NCI-H146 treated with DMSO at 0.1 percent for 48 hours (cell line): Measurements from ENCODE around the gene RPL28.

Source experiments
- DNase-seq: peaks from one replicate; lab custom pipeline; 2025; ENCODE audit not compliant: unreplicated experiment; lab: John Stamatoyannopoulos, UW

Gene RPL28

DNA sequence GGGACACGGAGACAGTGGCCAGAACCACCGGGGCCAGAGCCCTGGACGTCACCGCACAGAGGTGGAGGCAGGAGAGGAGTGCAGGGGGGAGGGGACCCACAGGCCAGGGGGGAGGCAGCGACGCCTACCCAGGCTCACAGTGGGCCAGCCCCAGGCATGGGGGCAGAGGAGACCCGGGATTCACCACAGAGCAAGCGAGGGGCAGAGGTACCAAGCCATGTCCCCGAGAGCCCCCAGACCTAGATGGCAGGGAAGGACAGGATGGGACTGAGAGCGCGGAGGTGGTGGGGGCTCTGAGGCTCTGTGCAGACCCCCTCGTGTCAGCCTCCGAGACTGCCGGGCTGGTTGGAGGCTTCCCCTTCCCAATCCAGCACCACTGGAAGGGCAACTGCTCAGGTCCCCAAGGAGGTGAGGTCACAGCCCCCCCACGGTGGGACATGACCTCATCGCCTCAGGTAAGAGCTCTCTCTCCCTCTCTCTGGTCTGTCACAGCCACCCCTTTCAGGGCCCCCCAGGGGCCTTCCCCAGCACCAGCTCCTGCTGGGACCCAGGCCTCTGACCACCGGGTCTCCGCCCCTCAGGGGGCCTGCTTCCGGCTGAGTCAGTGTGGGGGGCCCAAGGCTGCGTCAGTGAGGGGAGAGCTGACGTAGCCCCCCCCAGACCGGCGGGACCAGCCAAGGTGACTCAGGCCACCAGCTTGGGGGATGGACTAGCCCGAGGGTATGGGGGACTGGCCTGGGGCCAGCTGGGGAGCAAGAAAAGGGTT lies 13.2 kb upstream of the RPL28 start:
- no peak for DNase-seq

DNA sequence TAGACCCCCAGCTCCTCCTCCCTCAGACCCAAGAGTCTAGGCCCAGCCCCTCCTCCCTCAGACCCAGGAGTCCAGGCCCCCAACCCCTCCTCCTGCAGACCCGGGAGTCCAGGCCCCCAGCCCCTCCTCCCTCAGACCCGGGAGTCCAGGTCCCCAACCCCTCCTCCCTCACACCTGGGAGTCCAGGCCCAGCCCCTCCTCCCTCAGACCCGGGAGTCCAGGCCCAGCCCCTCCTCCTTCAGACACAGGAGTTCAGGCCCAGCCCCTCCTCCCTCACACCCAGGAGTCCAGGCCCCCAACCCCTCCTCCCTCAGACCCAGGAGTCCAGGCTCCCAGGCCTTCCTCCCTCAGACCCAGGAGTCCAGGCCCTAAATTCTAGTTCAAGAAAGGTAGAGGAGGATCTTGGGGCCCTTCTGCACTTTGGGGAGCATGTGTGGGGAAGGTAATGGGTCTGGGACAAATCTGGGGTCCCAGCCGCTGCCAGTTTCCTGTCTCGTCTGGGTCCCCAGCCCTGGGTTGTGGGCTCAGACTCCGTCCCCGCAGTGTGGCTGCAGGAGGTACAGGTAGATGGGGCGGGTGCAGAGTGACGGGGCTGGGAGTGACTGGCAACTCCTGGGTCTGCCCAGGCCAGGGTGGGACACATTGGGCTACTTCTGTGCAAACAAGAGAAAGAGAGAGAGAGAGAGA lies 12.3 kb upstream of the RPL28 start:
- DNase-seq, result no peak

DNA sequence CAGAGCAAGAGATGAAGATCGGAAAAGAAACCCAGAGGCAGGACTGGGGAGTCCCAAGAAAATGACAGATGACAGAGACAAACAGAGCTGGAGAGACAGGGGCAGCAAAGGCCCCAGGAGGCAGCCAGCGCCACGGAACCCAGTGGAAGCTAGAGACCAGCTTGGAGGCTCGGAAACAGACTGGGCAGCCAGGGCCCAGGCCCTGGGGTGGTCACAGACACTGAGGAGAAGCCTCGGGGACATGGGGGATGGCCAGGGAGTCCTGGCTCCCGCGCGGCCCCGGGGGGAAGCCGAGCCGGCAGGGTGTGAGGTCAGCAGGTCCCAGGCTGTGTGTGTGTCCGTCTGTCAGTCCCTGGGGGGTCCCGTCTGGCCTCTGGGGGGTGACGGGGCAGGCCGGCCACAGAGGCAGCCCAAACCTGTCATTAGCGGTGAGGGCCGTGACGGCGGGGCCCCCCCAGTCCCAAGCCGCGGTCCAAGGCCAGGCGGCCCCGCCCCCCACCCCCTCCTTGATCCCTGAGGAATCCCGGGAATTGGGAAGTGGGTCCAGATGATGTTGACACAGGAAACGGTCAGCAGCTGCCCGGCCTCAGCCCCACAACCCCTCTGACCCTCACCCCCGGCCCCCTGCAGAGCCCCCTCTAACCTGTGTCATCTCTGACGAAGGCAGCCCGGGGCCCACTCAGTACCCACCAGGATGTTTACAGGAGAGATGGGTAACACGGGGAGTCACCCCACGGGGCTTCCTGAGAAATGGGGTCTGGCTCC lies 11.6 kb upstream of the RPL28 start:
- DNase-seq, result no peak

DNA sequence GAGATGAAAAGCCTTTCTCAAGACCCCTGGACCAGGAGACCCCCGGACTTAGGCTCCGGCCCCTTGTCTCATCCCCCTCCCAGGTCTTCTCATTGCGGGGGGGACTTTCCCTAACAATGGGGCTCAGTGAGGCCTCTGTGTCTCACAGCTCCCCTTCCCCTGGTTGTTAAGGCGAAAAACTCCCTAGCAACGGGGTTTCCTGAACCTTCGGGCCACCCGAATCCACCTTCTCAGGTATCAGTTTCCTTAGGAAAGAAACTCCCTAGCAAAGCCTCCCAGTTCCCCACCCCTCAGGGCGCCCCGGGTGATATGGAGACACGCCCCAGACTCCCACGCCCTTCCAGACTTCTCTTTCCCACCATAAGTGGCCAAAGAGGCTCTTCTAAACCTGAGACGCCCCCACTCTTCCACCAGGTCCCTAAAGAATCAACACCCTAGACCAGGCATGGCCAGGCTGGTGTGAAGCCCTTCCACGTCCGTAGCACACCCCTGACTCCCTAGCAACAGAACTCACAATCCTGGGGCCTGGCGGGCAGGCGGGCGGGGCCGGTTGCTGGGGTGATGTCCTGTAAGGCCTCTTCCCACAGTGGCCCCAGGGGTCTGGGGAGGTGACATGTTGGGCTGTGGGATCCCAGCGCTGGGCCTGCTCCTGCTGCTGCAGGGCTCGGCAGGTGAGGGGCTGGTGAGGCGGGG lies 9.3 kb upstream of the RPL28 start, which contains the start of gene TMEM190:
Gene TMEM190 (plus strand): TSS at position 586 of the 693 bp plus-strand sequence. CDS start 28 bp downstream, at position 614.
- DNase-seq, result no peak

DNA sequence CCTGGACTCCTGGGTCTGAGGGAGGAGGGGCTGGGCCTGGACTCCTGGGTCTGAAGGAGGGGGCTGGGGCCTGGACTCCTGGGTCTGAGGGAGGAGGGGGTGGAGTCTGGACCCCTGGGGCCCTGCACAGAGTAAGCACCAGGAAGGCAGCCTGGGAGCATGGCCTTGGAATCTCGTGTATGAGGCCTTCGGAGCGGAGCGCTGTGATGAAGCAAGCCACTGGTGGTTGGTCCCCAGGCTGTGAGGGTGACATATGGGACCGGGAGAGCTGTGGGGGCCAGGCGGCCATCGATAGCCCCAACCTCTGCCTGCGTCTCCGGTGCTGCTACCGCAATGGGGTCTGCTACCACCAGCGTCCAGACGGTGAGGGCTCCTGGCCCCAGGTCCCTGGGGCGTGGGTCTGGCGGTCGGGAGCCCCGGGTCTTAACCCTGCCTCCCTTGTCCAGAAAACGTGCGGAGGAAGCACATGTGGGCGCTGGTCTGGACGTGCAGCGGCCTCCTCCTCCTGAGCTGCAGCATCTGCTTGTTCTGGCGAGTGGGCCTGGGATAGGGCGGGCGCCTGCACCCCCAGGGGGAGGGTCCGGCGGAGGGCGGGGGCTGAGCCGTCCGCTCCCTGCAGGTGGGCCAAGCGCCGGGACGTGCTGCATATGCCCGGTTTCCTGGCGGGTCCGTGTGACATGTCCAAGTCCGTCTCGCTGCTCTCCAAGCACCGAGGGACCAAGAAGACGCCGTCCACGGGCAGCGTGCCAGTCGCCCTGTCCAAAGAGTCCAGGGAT lies 8.2 kb upstream of the RPL28 start:
- no peak for DNase-seq

DNA sequence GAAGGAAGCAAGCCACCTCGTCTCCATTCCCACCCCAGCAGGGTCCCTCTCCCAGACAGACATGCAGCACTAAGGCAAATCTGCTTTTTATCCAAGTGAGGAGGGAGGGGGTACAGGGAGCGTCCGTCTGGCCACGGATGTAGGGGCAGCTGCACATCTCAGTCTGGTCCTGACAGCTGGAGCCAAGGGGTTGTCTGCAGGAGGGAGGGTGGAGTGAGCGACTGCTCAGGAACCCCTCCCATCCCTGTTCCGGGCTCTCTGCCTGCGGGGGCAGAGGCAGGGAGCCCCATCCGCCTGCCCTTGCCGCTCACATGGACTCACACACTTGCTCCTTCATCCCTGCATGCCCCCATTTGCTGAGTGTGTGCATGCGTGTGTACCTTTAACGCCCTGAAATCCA lies 6.6 kb upstream of the RPL28 start:
- DNase-seq, result no peak

DNA sequence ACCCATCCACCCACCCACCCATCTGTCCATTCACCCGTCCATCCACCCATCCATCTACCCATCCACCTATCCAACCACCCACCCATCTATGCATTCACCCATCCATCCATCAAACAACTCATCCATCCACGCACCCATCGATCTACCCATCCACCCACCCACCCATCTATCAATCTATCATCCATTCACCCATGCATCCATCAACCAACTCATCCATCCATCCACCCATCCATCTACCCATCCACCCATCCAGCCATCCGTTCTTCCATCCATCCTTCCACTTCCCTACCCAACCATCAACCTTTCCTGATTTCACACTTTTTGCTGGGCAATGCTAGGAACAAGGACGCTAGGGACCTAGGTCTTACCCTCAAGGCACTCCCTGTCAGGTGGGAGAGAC lies 3.7 kb upstream of the RPL28 start:
- no peak for DNase-seq

DNA sequence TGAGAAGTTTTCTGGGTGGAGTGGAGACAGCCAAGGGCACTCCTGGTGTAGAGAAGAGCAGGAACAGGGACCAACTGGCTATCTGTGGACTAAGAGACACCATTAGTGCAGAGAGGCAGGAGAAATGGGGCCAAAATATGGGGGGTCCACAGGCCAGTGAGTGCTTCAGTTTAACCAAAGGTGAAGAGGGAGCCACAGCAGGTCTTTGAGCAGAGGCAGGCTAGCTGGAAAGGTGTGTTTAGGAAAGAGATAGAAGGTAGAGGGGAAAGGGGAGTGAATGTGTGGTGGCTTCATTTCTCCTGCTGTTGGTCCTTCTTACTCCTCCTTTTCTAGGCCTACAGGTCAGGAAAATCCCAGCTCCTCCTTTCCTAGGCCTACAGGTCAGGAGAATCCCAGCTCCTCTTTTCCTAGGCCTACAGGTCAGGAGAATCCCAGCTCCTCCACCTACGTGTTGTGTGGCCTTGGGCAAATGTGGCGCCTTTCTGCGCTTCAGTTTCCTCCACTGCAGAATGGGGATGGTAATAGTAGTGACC lies 3.1 kb upstream of the RPL28 start:
- no peak for DNase-seq

DNA sequence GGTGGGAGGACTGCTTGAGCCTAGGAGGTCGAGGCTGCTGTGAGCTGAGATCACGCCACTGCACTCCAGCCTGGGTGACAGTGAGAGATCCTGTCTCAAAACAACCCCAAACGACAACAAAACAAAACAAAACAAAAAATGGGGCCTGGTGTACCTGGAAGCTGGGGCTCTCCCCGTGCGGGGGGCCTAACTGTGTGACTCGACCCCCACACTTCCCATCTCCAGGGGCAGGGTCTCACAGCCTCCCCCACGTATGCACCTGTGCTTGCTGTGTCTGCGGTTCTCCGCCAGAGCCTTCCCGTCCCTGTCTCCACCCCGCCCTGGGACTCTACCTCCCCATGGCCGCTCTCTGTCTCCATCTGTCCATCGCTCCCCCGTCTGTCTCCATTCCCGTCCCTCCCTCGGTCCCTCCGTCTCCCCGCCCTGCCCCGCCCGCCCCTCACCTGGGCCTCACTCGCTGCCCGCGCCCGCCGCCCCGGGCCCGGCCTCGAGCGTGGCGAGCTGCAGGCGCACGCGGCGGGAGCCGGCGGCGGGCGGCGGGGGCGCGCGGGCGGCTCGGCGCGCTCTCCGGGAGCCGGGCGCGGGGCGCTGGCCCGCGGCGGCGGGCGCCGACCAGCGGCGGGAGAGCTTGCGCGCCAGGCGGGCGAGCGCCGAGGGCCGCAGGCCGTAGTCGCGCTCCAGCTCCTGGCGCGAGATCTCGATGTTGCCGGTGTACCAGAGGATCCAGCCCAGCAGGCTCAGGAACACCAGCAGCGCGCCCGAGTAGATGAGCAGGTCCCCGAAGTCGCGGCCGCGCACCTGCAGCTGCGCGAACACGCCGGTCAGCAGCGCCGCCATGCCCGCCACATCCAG lies 2.2 kb upstream of the RPL28 start:
- peak; percentile 42 for DNase-seq

DNA sequence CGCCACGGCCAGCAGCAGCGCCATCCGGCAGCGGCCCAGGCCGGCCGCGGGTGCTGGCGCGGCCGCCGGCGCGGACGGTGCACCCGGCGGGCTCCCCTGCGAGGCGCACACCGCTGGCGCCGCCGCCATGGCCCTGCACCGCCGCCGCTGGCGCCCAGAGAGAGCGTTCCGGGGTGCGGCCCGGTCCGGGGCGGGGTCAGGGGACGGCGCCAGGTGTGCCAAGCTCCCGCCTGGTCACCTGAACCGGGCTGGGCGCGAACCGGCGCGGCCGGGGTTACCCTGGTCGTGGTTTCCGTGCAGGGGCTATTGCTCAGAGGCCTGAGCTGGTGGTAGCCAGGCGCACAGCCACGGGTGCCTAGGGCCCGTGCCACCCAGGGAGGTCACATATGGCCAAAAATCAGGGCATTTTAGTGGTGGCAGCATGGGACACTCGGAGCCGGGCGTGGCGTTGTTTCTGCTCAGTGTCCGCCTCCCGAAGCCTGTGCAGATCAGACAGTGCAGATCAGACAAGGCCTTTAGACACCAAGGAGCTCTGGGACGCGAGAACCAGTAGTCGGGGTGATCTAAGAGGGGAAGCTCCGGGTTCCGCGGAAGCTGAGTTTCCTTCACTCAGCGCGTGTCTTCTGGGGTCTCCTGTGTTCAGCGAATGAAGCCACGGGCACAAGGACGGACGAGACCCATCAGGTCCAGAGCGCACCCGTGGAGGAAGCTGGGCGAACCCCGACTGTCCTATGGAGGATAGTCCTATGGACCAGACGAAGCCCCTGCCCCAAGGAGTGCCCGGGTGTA lies 1.4 kb upstream of the RPL28 start, which contains the start of gene TMEM238:
Gene TMEM238 (minus strand): TSS at position 162 of the 789 bp plus-strand sequence. CDS start 33 bp downstream, at position 129.
- no peak for DNase-seq

DNA sequence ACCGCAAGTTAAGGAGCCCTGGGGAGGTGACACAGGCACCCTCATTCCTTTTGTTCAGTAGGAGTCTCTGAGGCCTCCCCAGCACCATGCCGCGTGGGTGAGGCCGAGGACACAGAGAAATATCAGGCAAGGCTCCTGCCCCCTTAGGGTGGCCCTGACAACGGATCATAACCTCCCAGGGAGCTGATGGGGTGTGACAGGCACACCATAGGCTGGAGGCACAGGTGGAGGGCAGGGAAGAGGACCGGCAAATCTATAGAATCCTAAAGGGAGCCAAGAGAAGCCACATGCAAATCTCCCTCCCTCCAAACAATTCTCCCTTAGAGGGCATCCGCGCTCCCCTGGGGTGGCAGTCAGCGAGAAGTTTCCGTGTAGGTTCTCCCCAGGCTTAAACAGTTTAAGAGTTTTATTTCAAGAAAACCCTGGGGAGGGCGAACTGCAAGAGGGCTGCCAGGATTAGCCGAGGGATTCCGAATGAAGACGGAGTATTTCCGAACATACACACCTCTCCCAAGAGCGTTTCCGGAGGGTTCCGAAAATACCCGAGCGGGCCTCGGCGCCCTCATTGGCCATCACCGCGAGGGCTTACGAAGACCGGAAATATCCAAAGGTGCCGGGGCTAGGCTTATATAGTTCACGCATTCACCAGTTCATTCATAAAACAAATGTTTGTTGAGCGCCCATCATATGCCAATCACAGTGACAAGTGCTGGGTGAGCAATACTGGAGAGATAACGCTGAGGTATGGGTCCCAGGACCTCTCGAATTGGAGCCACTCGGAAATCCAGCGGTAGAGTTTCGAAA lies 610 bp upstream of the RPL28 start:
- peak; percentile 96 for DNase-seq

DNA sequence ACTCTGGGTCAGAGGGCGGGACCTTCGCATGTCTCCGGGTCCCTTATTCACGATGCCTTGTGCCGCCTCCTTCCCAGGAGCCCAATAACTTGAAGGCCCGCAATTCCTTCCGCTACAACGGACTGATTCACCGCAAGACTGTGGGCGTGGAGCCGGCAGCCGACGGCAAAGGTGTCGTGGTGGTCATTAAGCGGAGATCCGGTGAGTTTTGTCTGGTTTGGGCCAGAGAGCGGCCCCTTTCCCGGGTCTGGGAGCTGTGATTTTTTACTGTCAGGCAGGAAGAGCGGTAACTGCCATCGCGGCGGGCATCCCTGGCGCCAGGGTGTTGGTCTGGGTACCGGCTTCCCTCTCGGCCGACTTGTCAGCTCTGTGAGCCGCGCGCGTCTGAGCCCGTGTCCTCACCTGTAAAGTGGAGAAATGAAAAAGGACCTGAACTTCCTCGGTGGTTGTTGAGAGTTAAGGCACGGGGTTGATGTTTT lies 800 bp downstream of the RPL28 start:
- DNase-seq, result no peak

DNA sequence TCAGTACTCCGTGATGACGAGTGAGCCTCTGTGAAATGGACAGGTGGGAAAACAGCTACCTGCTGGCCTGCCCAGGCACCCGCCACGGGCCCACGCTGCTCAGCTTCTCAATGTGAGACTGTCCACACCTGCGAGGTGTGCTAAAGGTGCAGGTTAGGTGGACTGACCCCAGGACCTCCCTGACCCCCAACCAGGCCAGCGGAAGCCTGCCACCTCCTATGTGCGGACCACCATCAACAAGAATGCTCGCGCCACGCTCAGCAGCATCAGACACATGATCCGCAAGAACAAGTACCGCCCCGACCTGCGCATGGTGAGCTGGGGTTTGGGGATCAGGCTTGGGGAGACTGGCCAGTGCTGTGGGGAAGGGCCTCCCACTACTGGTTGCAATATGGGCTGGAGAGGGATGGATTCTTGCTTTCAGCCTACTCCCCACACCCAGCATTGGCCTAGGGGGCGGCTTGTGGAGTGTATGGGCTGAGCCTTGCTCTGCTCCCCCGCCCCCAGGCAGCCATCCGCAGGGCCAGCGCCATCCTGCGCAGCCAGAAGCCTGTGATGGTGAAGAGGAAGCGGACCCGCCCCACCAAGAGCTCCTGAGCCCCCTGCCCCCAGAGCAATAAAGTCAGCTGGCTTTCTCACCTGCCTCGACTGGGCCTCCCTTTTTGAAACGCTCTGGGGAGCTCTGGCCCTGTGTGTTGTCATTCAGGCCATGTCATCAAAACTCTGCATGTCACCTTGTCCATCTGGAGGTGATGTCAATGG lies 2.2 kb downstream of the RPL28 start:
- no peak for DNase-seq

DNA sequence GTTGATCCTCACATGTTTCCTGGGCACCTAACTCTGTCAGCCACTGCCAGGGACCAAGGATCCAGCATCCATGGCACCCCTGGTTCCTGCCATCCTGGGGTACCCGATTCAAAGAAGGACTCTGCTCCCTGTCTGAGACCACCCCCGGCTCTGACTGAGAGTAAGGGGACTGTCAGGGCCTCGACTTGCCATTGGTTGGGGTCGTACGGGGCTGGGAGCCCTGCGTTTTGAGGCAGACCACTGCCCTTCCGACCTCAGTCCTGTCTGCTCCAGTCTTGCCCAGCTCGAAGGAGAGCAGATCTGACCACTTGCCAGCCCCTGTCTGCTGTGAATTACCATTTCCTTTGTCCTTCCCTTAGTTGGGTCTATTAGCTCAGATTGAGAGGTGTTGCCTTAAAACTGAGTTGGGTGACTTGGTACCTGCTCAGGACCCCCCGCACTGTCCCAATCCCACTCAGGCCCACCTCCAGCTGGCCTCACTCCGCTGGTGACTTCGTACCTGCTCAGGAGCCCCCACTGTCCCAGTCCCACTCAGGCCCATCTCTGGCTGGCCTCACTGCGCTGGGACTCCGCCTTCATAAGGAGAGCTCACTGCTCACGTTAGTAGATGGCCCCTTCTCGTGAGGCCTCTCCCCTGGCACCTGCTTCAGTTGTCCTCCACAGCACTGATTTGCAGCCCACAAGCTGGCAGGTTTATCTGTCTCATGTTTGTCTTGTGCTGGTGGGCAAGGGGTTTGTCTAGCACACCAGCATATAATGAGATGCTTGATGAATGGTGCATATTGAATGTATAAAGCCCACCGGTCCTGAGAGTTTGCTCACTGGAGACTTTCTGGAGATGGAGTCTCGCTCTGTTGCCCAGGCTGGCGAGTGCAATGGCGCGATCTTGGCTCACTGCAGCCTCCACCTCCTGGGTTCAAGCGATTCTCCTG lies 3.9 kb downstream of the RPL28 start:
- DNase-seq, result no peak

DNA sequence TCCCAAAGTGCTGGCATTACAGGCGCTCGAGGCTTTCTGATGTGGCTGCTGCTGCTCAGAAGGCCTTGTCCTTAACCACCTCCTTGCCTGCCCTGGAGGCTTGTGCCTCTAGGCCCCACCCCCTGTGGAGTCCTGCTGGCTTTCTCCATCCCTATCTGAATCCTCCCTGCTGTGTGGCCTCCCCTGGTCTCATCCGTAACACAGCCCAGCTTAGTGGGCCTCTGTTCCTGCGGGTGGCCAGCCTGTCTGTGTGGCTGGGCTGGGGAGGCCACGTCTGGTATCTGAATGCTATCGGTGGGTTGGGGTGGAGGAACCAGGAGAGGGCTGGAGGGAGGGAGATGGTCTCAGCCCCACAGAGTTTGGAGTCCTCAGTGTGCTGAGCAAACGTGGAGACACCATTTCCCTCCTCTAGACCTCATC lies 4.7 kb downstream of the RPL28 start:
- peak; percentile 25 for DNase-seq
